Body of pancreas (tissue), 4 donors: ENCODE data around the gene STRIP1. TPM values are rescaled to one million over a fixed set of nuclear protein-coding genes. Genes with fewer than 3 reads are reported as not detected.

Experiments
- ATAC-seq: fragments of 150-250 bp; one replicate; pipeline ENCODE4 v1.9.1; 2016
- DNase-seq, 4 donors: peaks; one replicate each; pipeline ENCODE4 v3.0.0-alpha.2; 2019
- H3K27ac ChIP-seq, 4 donors: fragments of 200-600 bp; sonication (generic); 1 replicate in 3 of 4; 2 replicates in 1 of 4; pipeline versions ENCODE4 v1.5.1 to v1.6.1; 2016 to 2019; ENCODE audit warnings: mild to moderate bottlenecking in 1 of 4, mixed read lengths in 1 of 4, moderate library complexity in 1 of 4
- H3K27me3 ChIP-seq, 2 donors: fragments of 200-600 bp; sonication (generic); one replicate each; pipeline ENCODE4 v1.6.0; 2016; ENCODE audit warnings: mild to moderate bottlenecking in 1 of 2
- H3K36me3 ChIP-seq, 2 donors: fragments of 200-600 bp; sonication (generic); replicated peaks in 1 of 2; 2 replicates each; pipeline ENCODE4 v1.5.1; 2016; ENCODE audit warnings: low read depth in 2 of 2; ENCODE audit not compliant: insufficient read depth in 1 of 2
- H3K4me1 ChIP-seq: fragments of 200-600 bp; sonication (generic); one replicate; pipeline ENCODE4 v1.6.0; 2016
- H3K4me3 ChIP-seq, 2 donors: fragments of 200-600 bp; sonication (generic); 1 replicate in 1 of 2; 2 replicates in 1 of 2; pipeline ENCODE4 v1.5.1; 2016 to 2019
- H3K9me3 ChIP-seq, 3 donors: fragments of 200-600 bp; sonication (generic); 1 replicate in 2 of 3; 2 replicates in 1 of 3; pipeline ENCODE4 v1.5.1; 2016
- POLR2A ChIP-seq, 3 donors: fragments of 450-650 bp; IDR thresholded peaks; one replicate each; pipeline ENCODE4 v1.6.1; 2016; ENCODE audit warnings: antibody characterized with exemption in 3 of 3, mild to moderate bottlenecking in 2 of 3
- WGBS, 2 donors: methylation state at CpG; one replicate each; pipeline ENCODE4 v1.1.5; 2017; 5-methylcytosine and 5-hydroxymethylcytosine counted together
- intact Hi-C: fragments of 100-400 bp; cut with DNase I; formaldehyde crosslinking; loops from one replicate; pipeline ENCODE4 v1.15.1; 2023
- total RNA-seq, 2 donors: library from RNA; depleted of rRNA; stranded (reverse); fragments of >200 nt; gene quantifications; one replicate each; pipeline ENCODE4 v1.1.0, GENCODE V29; 2016
- TF ChIP-seq, protein P1 (sequence below), 7 experiments: fragments of 450-650 bp in 4 of 7; fragments of 200-600 bp in 3 of 7; sonication (generic) in 3 of 7; IDR thresholded peaks; one replicate each; pipeline ENCODE4 v1.5.1; 2016 to 2019; ENCODE audit warnings: antibody characterized with exemption in 7 of 7

Gene STRIP1
- total RNA-seq, 2 donors from 2014 or later, result 22.7 to 24.1 TPM

DNA sequence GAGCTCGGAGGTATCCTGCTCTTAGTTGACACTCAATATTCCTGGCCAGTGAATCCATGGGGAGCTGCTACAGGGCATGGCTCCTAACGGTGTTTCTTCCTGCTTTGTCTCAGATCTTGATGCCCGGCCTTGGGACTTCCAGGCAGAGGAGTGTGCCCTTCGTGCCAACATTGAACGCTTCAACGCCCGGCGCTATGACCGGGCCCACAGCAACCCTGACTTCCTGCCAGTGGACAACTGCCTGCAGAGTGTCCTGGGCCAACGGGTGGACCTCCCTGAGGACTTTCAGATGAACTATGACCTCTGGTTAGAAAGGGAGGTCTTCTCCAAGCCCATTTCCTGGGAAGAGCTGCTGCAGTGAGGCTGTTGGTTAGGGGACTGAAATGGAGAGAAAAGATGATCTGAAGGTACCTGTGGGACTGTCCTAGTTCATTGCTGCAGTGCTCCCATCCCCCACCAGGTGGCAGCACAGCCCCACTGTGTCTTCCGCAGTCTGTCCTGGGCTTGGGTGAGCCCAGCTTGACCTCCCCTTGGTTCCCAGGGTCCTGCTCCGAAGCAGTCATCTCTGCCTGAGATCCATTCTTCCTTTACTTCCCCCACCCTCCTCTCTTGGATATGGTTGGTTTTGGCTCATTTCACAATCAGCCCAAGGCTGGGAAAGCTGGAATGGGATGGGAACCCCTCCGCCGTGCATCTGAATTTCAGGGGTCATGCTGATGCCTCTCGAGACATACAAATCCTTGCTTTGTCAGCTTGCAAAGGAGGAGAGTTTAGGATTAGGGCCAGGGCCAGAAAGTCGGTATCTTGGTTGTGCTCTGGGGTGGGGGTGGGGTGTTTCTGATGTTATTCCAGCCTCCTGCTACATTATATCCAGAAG lies 19.4 kb downstream of the STRIP1 start:
- peak; percentile 61 to 82 (median 68) for DNase-seq
- TF ChIP-seq POLR2A (IDR thresholded peaks at IDR 0.05), result no peak
- TF ChIP-seq, protein P1, sequence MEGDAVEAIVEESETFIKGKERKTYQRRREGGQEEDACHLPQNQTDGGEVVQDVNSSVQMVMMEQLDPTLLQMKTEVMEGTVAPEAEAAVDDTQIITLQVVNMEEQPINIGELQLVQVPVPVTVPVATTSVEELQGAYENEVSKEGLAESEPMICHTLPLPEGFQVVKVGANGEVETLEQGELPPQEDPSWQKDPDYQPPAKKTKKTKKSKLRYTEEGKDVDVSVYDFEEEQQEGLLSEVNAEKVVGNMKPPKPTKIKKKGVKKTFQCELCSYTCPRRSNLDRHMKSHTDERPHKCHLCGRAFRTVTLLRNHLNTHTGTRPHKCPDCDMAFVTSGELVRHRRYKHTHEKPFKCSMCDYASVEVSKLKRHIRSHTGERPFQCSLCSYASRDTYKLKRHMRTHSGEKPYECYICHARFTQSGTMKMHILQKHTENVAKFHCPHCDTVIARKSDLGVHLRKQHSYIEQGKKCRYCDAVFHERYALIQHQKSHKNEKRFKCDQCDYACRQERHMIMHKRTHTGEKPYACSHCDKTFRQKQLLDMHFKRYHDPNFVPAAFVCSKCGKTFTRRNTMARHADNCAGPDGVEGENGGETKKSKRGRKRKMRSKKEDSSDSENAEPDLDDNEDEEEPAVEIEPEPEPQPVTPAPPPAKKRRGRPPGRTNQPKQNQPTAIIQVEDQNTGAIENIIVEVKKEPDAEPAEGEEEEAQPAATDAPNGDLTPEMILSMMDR (IDR thresholded peaks at IDR 0.05), result peak; percentile 80 to 92 (median 90)
- peaks cover 3 to 31% of the 10 kb centered on the region in 2 donors for H3K36me3 ChIP-seq
- WGBS, 2 donors, result 52 to 54% methylated on average over 15 to 16 of the region's 16 CpGs
- no peak overlapping the region for H3K4me3 ChIP-seq
- H3K9me3 ChIP-seq, result no peaks in the 10 kb centered on the region
- no peak overlapping the region for H3K27ac ChIP-seq
- no peak for ATAC-seq
- H3K4me1 ChIP-seq, result peaks cover 9% of the 10 kb centered on the region
- no peaks in the 10 kb centered on the region for H3K27me3 ChIP-seq
- intact Hi-C loops, result loop anchor here (5.0 kb wide), 1 partner anchor 49 kb away; no protein-coding TSS in a partner anchor

DNA sequence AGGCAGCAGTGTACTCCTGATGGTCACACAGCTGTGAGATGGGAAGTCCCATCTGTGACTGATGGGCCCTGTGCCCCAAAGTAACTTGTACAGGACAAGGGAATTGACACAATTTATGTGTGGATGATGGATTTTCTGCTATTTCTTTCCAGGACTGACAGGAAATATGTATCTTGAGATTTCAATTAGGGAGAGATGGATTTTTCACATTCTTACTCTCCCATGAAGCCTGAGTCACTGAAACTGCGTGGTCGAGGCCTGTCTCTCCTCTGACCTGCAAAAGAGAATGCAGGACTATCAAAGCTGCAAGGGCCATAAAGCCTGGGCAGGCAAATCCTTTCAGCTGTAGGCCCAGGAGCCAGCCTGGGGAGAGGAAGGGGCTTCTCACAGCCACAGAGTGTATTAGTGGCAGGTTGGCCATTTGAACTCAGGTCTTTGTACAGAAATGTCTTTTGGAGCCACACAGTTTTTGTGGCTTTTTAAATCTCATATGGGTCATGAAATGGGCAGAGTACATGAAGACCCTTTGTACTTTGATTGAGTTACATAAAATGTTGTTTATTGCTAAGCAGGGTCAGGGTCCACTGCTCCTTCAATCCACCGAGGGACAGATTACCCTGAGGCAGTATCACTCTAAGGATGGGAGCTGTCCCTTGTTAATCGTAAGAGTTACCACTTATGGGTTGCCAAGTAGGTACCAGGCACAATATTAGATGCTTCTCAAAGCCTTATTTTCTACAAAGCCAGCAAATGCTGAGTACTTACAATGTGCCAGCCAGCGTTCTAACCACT lies 21.3 kb downstream of the STRIP1 start:
- intact Hi-C loops, result no loop called here
- Histone ChIP-seq H3K27ac (no peak overlapping the region), H3K4me3 (no peak overlapping the region), H3K36me3 (peaks cover 3 to 22% of the 10 kb centered on the region in 2 donors), H3K9me3 (no peaks in the 10 kb centered on the region), H3K27me3 (no peaks in the 10 kb centered on the region), H3K4me1 (no peaks in the 10 kb centered on the region)
- WGBS, 2 donors, result 85 to 87% methylated on average over 5 of the region's 5 CpGs
- no peak for DNase-seq
- TF ChIP-seq, protein P1 (IDR thresholded peaks at IDR 0.05), result no peak
- TF ChIP-seq POLR2A (IDR thresholded peaks at IDR 0.05), result no peak
- no peak for ATAC-seq

DNA sequence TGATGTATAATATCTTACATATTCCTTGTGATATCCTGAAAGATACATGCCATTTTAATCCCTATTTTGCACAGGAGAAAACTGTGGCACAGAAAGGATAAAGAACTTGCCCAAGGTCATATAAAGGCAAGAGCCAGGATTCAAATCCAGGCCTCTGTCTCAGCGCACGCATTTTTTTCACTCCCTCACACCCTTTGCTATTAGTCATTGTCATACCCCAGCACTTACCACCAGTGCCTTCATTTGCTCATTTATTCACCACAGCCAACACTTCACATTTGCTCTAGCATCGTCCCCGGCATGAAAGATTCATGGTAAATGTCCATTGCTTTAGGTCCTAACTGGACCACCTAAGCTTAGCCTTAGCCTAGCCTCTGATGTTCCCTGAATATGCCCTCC lies 21.9 kb downstream of the STRIP1 start:
- H3K36me3 ChIP-seq, result peaks cover 3 to 22% of the 10 kb centered on the region in 2 donors
- H3K27ac ChIP-seq, result no peak overlapping the region
- no peak overlapping the region for H3K4me3 ChIP-seq
- DNase-seq (no peak), ATAC-seq (no peak)
- intact Hi-C loops, result no loop called here
- H3K9me3 ChIP-seq, result no peaks in the 10 kb centered on the region
- 88 to 95% methylated on average over 4 of the region's 4 CpGs for WGBS, 2 donors
- H3K4me1 ChIP-seq, result no peaks in the 10 kb centered on the region
- H3K27me3 ChIP-seq, result no peaks in the 10 kb centered on the region
- TF ChIP-seq, protein P1 (IDR thresholded peaks at IDR 0.05), result no peak
- no peak for TF ChIP-seq POLR2A (IDR thresholded peaks at IDR 0.05)

DNA sequence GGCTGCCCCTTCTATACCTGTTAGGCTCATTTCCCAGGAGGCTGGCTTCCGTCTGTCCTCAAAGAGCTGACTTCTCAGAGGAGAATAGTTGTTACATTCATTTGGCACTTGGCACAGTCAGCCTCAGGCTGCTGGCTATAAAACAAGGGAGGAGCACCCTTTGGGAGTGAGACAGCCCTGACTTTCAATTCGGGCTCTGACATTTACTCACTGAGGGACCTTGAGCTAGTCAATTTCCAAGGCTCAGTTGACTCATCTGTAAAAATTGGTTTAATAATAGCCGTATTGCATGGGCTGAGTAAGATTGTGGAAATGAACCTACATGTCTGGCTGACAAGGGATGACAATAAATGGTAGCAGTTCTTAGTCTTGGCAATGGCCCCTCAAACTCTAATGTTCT lies 22.4 kb downstream of the STRIP1 start:
- H3K9me3 ChIP-seq, result no peaks in the 10 kb centered on the region
- intact Hi-C loops, result no loop called here
- 70 to 84% methylated on average over 3 of the region's 3 CpGs for WGBS, 2 donors
- H3K36me3 ChIP-seq, result peaks cover 3 to 22% of the 10 kb centered on the region in 2 donors
- TF ChIP-seq, protein P1 (IDR thresholded peaks at IDR 0.05), result no peak
- no peak for TF ChIP-seq POLR2A (IDR thresholded peaks at IDR 0.05)
- H3K27ac ChIP-seq, result no peak overlapping the region
- H3K4me1 ChIP-seq, result no peaks in the 10 kb centered on the region
- H3K27me3 ChIP-seq, result no peaks in the 10 kb centered on the region
- ATAC-seq (no peak), DNase-seq (no peak)
- H3K4me3 ChIP-seq, result no peak overlapping the region
